ENCODE measurements around the gene PLEKHA8. TPM values are rescaled to one million over a fixed set of nuclear protein-coding genes. Genes with fewer than 3 reads are reported as not detected.

Gene PLEKHA8
- total and polyA plus RNA-seq, 2 of the 8 experiments (the other 6 are each of a cell fraction or from before 2014, with no cell fraction given), result 10.7 to 44.0 TPM

DNA sequence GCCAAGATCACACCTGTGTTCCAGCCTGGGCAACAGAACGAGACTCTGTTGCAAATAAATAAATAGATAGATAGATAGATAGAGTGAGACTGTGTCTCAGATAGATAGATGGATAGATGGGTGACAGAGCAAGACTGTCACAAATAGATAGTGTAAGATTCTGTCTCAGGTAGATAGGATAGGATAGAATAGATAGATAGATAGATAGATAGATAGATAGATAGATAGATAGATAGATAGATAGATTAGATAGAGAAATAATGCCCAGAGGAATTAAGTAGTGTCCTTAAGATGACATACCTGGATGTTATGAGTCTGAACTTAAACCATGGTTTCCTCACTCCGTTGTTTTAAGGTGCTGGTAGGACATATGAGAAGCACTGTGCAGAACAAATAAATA is 8.0 kb downstream of the PLEKHA8 start:
- Histone ChIP-seq H3K36me3 (ENCODE audit: control insufficient read depth in 2 of 4, insufficient read depth in 4 of 4, low read length in 3 of 4) (no peaks in the 10 kb centered on the region), H2BK12ac (ENCODE audit: low read depth, low read length) (no peak overlapping the region), H3K79me1 (ENCODE audit: low read depth, low read length) (peaks cover 2% of the 10 kb centered on the region; the same call in 1 of the 2 replicates), H2AK5ac (ENCODE audit: low read depth, low read length) (no peak overlapping the region), H3K23ac (ENCODE audit: insufficient read length) (no peak overlapping the region), H4K20me1 (replicated peaks in 1 of 2; ENCODE audit: control insufficient read depth in 1 of 2, insufficient read depth in 2 of 2, low read length in 2 of 2) (peaks cover 3 to 7% of the 10 kb centered on the region in 2 experiments), H3K14ac (ENCODE audit: insufficient read length) (no peak overlapping the region), H3K4me3 (ENCODE audit: extremely low read depth in 1 of 4, insufficient read depth in 2 of 4, low read depth in 3 of 4, low read length in 4 of 4) (no peak overlapping the region), H4K8ac (ENCODE audit: extremely low read depth, insufficient read depth, low read length) (no peak overlapping the region), H3K27ac (ENCODE audit: low read depth, low read length) (no peak overlapping the region), H2AFZ (ENCODE audit: low read length) (no peak overlapping the region), H3K4me1 (replicated peaks in 1 of 4; ENCODE audit: control insufficient read depth in 3 of 4, insufficient read depth in 4 of 4, low read length in 3 of 4) (peaks cover 0 to 3% (median 0%) of the 10 kb centered on the region in 4 experiments; a peak in 2 of 7 replicates), H3K23me2 (ENCODE audit: low read depth, low read length) (no peaks in the 10 kb centered on the region), H3K27me3 (replicated peaks in 1 of 4; ENCODE audit: control insufficient read depth in 3 of 4, extremely low read depth in 1 of 4, insufficient read depth in 3 of 4, low read length in 3 of 4) (no peaks in the 10 kb centered on the region), H3K4me2 (ENCODE audit: insufficient read depth in 1 of 2, low read depth in 2 of 2, low read length in 2 of 2) (no peak overlapping the region), H3K18ac (ENCODE audit: extremely low read depth, low read length) (no peak overlapping the region), H4K5ac (ENCODE audit: insufficient read length, low read depth, low read length) (no peak overlapping the region), H3K79me2 (ENCODE audit: control insufficient read depth in 1 of 2, insufficient read depth in 2 of 2, low read length in 2 of 2) (peaks cover 1 to 87% of the 10 kb centered on the region in 2 experiments), H4K91ac (replicated peaks; ENCODE audit: insufficient read length, low read length) (no peak overlapping the region), H3K9ac (replicated peaks in 1 of 4; ENCODE audit: extremely low read depth in 1 of 4, low read depth in 3 of 4, low read length in 3 of 4) (no peak overlapping the region), H3K9me3 (ENCODE audit: insufficient read depth in 2 of 2, low read depth in 1 of 2, low read length in 1 of 2) (no peaks in the 10 kb centered on the region), H2BK15ac (ENCODE audit: low read length) (no peak overlapping the region), H2BK20ac (ENCODE audit: low read length) (no peak overlapping the region), H2BK5ac (ENCODE audit: low read depth, low read length) (no peak overlapping the region), H3K56ac (replicated peaks; ENCODE audit: insufficient read length, low read depth, low read length) (no peak overlapping the region), H2BK120ac (replicated peaks; ENCODE audit: low read depth, low read length) (no peak overlapping the region), H3K4ac (replicated peaks; ENCODE audit: insufficient read length, low read depth, low read length) (no peak overlapping the region)
- CTCF ChIA-PET (ENCODE audit: partially characterized antibody), result interaction anchor here (1.1 to 1.3 kb wide), 2 partner anchors 11 to 23 kb away, joined by 3 to 5 read pairs; no protein-coding TSS in a partner anchor
- DNase-seq (ENCODE audit: low read depth in 1 of 2, low spot score in 2 of 2) (no peak), FAIRE-seq (no peak)
- POLR2A ChIA-PET (ENCODE audit: partially characterized antibody), result no interaction called here
- WGBS, 2 experiments (ENCODE audit: extremely low coverage in 1 of 2, insufficient coverage in 1 of 2, insufficient read length in 1 of 2, insufficient replicate concordance in 2 of 2, low coverage in 1 of 2, low lambda C conversion rate in 2 of 2, missing lambda C conversion rate in 1 of 2), result 86% methylated on average over 2 of the region's 2 CpGs; no CpG with 5 or more reads in 1 of the 2 experiments
- no peak for TF ChIP-seq CBX8 (IDR thresholded peaks at IDR 0.05; ENCODE audit: borderline replicate concordance, low read depth, low read length)
- no peak for TF ChIP-seq USF2 (IDR thresholded peaks at IDR 0.05; ENCODE audit: low read length)
- no peak for TF ChIP-seq RFX5 (IDR thresholded peaks at IDR 0.05; ENCODE audit: borderline replicate concordance, low read depth, low read length)
- no peak for TF ChIP-seq POLR2A (IDR thresholded peaks at IDR 0.05; ENCODE audit: control extremely low read depth in 1 of 2, low read depth in 2 of 2, low read length in 2 of 2)
- no peak for TF ChIP-seq RAD21 (IDR thresholded peaks at IDR 0.05 in 1 of 2, conservative IDR thresholded peaks at IDR 0.05 in 1 of 2; ENCODE audit: low read depth in 2 of 2, low read length in 2 of 2)
- TF ChIP-seq CTBP2 (IDR thresholded peaks at IDR 0.05; ENCODE audit: borderline replicate concordance, insufficient read depth, insufficient read length, low read length), result no peak
- no peak for TF ChIP-seq NRF1 (IDR thresholded peaks at IDR 0.05; ENCODE audit: low read depth, low read length)
- no peak for TF ChIP-seq SIX5 (IDR thresholded peaks at IDR 0.05; ENCODE audit: low read depth, low read length)
- TF ChIP-seq FOSL1 (IDR thresholded peaks at IDR 0.05; ENCODE audit: insufficient read depth, low read depth, low read length), result no peak
- no peak for TF ChIP-seq TBP (IDR thresholded peaks at IDR 0.05; ENCODE audit: low read depth, low read length)
- no peak for TF ChIP-seq CEBPB (IDR thresholded peaks at IDR 0.05; ENCODE audit: low read depth, low read length)
- TF ChIP-seq BACH1 (IDR thresholded peaks at IDR 0.05; ENCODE audit: low read length), result no peak
- TF ChIP-seq JUN (IDR thresholded peaks at IDR 0.05; ENCODE audit: low read depth, low read length), result no peak
- TF ChIP-seq KDM5A (IDR thresholded peaks at IDR 0.05; ENCODE audit: low read length), result no peak
